ENCODE measurements around the gene SYK.

SYK gene

DNA sequence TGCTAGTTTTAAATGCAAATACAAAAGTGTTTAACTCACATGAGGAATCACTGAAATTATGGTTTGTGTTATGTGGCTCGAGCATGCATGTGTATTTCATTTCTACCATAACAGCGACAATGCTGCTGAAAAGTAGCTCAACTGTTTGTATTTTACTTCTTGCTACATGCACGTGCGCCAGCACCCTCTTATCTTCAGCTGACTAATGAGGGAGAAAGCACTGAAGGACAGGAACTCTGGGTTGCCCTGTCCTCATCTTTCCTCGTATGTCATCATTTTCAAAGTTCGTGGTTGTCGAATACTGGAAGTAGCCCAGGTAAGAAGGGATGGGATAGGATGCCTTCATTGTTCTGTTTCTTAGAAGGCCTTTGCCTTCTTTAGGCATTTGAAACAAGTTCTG is 120.3 kb downstream of the SYK start:
- no peak overlapping the region for H3K9ac ChIP-seq (ENCODE audit: low read depth in 1 of 2, low read length in 2 of 2)
- H3K27me3 ChIP-seq (ENCODE audit: control insufficient read depth in 2 of 2, insufficient read depth in 2 of 2, low read length in 2 of 2): no peaks in the 10 kb centered on the region
- no peaks in the 10 kb centered on the region for H3K9me3 ChIP-seq (ENCODE audit: control insufficient read depth in 2 of 2, low read length in 2 of 2)
- no peaks in the 10 kb centered on the region for H3K36me3 ChIP-seq (ENCODE audit: control insufficient read depth in 2 of 2, insufficient read depth in 2 of 2, low read length in 2 of 2)
- no peak overlapping the region for H3K4me3 ChIP-seq (ENCODE audit: low read length in 2 of 2)
- H3K4me1 ChIP-seq (ENCODE audit: control insufficient read depth in 2 of 2, insufficient read depth in 2 of 2, low read length in 2 of 2): no peaks in the 10 kb centered on the region
- no peak overlapping the region for H3K27ac ChIP-seq (ENCODE audit: low read depth in 2 of 2, low read length in 2 of 2)

DNA sequence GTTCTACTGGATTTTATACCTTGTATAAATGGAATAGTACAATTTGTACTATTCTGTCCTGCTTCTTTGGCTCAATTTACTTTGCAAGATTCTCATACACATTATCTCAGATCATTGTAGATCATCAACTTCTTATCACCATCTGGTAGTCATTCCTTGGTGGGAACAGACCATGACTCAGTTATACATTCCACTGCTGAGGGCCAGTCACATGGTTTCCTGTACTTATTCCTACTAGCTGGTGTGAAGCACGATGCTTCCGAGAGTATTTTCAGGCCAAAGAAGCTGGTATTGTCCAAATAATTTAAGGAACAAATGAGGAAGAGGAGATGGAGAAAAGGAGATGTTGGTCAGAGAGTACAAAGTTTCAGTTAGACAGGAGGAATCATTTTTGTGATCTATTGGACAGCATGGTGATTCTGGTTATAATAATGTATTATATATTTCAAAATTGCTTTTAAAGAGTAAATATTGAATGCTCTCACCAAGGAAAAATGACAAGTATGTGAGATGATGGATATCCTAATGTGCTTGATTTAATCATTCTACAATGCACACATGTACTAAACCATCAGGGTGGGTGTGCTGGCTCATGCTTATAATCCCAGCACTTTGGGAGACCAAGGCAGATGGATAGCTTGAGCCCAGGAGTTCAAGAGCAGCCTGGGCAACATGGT is 124.1 kb downstream of the SYK start:
- H3K4me1 ChIP-seq (ENCODE audit: control insufficient read depth in 2 of 2, insufficient read depth in 2 of 2, low read length in 2 of 2): no peaks in the 10 kb centered on the region
- no peak overlapping the region for H3K27ac ChIP-seq (ENCODE audit: low read depth in 2 of 2, low read length in 2 of 2)
- no peak overlapping the region for H3K9ac ChIP-seq (ENCODE audit: low read depth in 1 of 2, low read length in 2 of 2)
- H3K9me3 ChIP-seq (ENCODE audit: control insufficient read depth in 2 of 2, low read length in 2 of 2): no peaks in the 10 kb centered on the region
- no peak overlapping the region for H3K4me3 ChIP-seq (ENCODE audit: low read length in 2 of 2)
- no peaks in the 10 kb centered on the region for H3K36me3 ChIP-seq (ENCODE audit: control insufficient read depth in 2 of 2, insufficient read depth in 2 of 2, low read length in 2 of 2)
- H3K27me3 ChIP-seq (ENCODE audit: control insufficient read depth in 2 of 2, insufficient read depth in 2 of 2, low read length in 2 of 2): no peaks in the 10 kb centered on the region

DNA sequence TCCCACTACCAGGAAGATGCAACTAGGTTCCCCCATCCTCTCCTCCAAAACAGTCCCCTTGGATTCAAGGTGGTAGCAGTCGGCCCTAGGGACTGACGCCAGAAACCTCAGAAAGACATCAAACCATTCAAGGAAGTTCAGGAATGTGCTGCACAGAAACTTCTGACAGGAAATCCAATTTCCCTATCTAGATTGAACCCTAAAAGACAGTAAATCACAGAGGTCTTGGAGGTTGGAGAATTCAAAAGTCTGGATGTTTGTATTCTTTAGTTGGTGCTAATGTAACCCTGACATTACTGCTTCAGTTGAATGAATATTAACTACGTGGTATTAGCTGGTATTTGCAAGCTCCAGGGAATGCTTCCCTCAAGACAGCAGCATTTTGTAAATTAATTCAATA is 125.3 kb downstream of the SYK start:
- H3K27ac ChIP-seq (ENCODE audit: low read depth in 2 of 2, low read length in 2 of 2): no peak overlapping the region
- no peaks in the 10 kb centered on the region for H3K36me3 ChIP-seq (ENCODE audit: control insufficient read depth in 2 of 2, insufficient read depth in 2 of 2, low read length in 2 of 2)
- H3K9ac ChIP-seq (ENCODE audit: low read depth in 1 of 2, low read length in 2 of 2): no peak overlapping the region
- no peaks in the 10 kb centered on the region for H3K27me3 ChIP-seq (ENCODE audit: control insufficient read depth in 2 of 2, insufficient read depth in 2 of 2, low read length in 2 of 2)
- no peaks in the 10 kb centered on the region for H3K9me3 ChIP-seq (ENCODE audit: control insufficient read depth in 2 of 2, low read length in 2 of 2)
- H3K4me3 ChIP-seq (ENCODE audit: low read length in 2 of 2): no peak overlapping the region
- no peaks in the 10 kb centered on the region for H3K4me1 ChIP-seq (ENCODE audit: control insufficient read depth in 2 of 2, insufficient read depth in 2 of 2, low read length in 2 of 2)

DNA sequence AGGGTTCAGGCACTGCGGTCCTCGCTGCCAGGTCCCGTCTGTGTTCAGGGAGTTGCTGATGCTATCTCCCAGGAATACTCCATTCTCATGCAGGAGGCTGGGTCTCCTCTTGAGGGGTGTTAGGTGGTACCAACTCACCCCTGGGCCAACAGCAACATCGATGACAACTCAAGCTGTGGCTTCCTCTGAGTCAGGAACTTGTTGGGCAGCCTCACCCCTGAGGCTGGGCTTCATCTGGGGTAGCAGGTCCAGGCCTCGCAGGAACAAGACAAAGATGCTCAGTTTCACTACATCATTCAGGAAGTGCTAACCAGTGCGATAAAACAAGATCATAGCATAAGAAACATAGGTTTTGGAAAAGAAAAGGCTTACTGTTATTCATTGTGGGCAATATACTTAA is 125.9 kb downstream of the SYK start:
- Histone ChIP-seq H3K9me3 (ENCODE audit: control insufficient read depth in 2 of 2, low read length in 2 of 2) (no peaks in the 10 kb centered on the region), H3K27me3 (ENCODE audit: control insufficient read depth in 2 of 2, insufficient read depth in 2 of 2, low read length in 2 of 2) (no peaks in the 10 kb centered on the region), H3K36me3 (ENCODE audit: control insufficient read depth in 2 of 2, insufficient read depth in 2 of 2, low read length in 2 of 2) (no peaks in the 10 kb centered on the region), H3K4me3 (ENCODE audit: low read length in 2 of 2) (no peak overlapping the region), H3K27ac (ENCODE audit: low read depth in 2 of 2, low read length in 2 of 2) (no peak overlapping the region), H3K4me1 (ENCODE audit: control insufficient read depth in 2 of 2, insufficient read depth in 2 of 2, low read length in 2 of 2) (no peaks in the 10 kb centered on the region), H3K9ac (ENCODE audit: low read depth in 1 of 2, low read length in 2 of 2) (no peak overlapping the region)

DNA sequence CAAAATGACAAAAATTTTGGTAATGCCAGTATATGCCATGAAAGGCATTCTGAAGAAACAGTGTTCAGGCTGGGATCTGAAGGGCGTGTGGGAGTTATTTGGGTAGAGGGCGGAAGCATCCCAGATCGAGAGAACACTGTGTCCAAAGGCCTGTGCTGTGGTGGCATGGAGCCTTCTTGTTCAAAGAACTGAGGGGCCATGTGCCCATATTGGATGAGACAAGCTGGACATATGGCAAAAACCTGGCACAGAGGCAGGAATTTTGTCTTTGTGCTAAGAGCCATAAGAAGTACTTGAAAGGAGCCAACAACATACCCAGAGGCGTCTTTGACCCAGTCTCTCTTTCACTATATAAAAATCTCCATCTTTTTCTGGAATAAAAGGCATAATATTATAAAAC is 128.0 kb downstream of the SYK start:
- Histone ChIP-seq H3K36me3 (ENCODE audit: control insufficient read depth in 2 of 2, insufficient read depth in 2 of 2, low read length in 2 of 2) (no peaks in the 10 kb centered on the region), H3K27ac (ENCODE audit: low read depth in 2 of 2, low read length in 2 of 2) (no peak overlapping the region), H3K4me1 (ENCODE audit: control insufficient read depth in 2 of 2, insufficient read depth in 2 of 2, low read length in 2 of 2) (no peaks in the 10 kb centered on the region), H3K9ac (ENCODE audit: low read depth in 1 of 2, low read length in 2 of 2) (no peak overlapping the region), H3K4me3 (ENCODE audit: low read length in 2 of 2) (no peak overlapping the region), H3K9me3 (ENCODE audit: control insufficient read depth in 2 of 2, low read length in 2 of 2) (no peaks in the 10 kb centered on the region), H3K27me3 (ENCODE audit: control insufficient read depth in 2 of 2, insufficient read depth in 2 of 2, low read length in 2 of 2) (no peaks in the 10 kb centered on the region)

DNA sequence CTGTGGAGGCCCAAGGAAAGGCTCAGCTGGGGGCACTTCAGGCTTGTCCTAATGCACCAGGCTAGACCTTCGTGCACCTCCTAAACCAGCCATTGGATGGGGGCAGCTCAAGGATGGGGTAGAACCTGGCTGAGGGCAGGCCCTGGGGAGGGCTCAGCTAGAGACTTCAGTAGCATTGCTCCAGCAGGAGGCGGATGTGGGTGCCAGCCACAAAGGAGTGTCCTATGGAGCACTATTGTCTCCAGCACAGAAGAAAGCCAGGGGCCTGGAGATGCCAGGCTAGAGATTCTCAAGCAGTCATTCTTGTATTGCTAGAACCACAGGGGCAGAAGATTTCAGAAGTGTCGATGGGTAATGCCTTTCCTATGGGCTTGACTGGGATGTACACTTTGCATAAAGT is 131.8 kb downstream of the SYK start:
- Histone ChIP-seq H3K27ac (ENCODE audit: low read depth in 2 of 2, low read length in 2 of 2) (peak overlapping the region in 1 of 2 donors; percentile 62), H3K9me3 (ENCODE audit: control insufficient read depth in 2 of 2, low read length in 2 of 2) (no peaks in the 10 kb centered on the region), H3K4me3 (ENCODE audit: low read length in 2 of 2) (no peak overlapping the region), H3K4me1 (ENCODE audit: control insufficient read depth in 2 of 2, insufficient read depth in 2 of 2, low read length in 2 of 2) (no peaks in the 10 kb centered on the region), H3K27me3 (ENCODE audit: control insufficient read depth in 2 of 2, insufficient read depth in 2 of 2, low read length in 2 of 2) (no peaks in the 10 kb centered on the region), H3K9ac (ENCODE audit: low read depth in 1 of 2, low read length in 2 of 2) (no peak overlapping the region), H3K36me3 (ENCODE audit: control insufficient read depth in 2 of 2, insufficient read depth in 2 of 2, low read length in 2 of 2) (no peaks in the 10 kb centered on the region)

DNA sequence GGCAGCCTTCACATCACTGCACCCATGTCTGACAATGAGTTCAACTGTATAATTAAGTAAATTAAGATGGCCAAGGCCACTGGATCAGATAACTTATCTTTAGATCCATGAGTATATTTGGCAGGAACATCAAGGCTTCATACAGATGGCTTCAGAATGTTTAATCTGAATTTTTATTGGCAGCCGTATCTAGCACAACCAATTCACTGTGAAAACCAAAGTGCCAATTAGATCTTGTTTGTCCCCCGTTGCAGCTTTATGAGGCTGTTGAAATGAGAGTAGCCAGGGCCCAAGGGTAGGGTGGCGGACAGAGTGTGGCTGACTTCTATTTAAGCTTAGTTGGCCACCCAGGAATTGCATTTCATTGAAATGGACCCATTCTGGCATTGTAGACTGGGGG is 137.7 kb downstream of the SYK start:
- Histone ChIP-seq H3K36me3 (ENCODE audit: control insufficient read depth in 2 of 2, insufficient read depth in 2 of 2, low read length in 2 of 2) (no peaks in the 10 kb centered on the region), H3K9me3 (ENCODE audit: control insufficient read depth in 2 of 2, low read length in 2 of 2) (no peaks in the 10 kb centered on the region), H3K27ac (ENCODE audit: low read depth in 2 of 2, low read length in 2 of 2) (no peak overlapping the region), H3K27me3 (ENCODE audit: control insufficient read depth in 2 of 2, insufficient read depth in 2 of 2, low read length in 2 of 2) (no peaks in the 10 kb centered on the region), H3K9ac (ENCODE audit: low read depth in 1 of 2, low read length in 2 of 2) (no peak overlapping the region), H3K4me1 (ENCODE audit: control insufficient read depth in 2 of 2, insufficient read depth in 2 of 2, low read length in 2 of 2) (peaks cover 0 to 4% of the 10 kb centered on the region in 2 donors), H3K4me3 (ENCODE audit: low read length in 2 of 2) (no peak overlapping the region)

DNA sequence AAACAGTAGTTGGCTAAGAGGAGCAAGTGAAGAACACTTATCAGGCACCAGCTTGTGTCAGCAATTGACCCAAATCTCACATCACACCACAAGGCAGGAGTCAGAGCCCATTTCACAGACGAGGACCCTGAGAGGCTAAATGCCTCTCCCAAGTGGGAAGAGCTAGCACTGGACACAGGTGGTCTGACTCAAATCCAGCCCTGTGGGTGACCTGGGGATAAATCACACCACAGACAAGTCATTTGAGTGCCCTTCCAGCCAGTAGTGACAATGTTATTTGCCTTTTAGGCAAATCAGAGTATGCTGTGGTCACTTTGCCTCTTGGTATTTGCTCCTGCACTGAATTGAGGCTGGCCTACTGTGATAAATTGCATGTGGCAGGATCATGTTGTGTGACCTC is 138.7 kb downstream of the SYK start:
- no peak overlapping the region for H3K27ac ChIP-seq (ENCODE audit: low read depth in 2 of 2, low read length in 2 of 2)
- no peaks in the 10 kb centered on the region for H3K36me3 ChIP-seq (ENCODE audit: control insufficient read depth in 2 of 2, insufficient read depth in 2 of 2, low read length in 2 of 2)
- H3K4me1 ChIP-seq (ENCODE audit: control insufficient read depth in 2 of 2, insufficient read depth in 2 of 2, low read length in 2 of 2): peaks cover 0 to 4% of the 10 kb centered on the region in 2 donors
- H3K27me3 ChIP-seq (ENCODE audit: control insufficient read depth in 2 of 2, insufficient read depth in 2 of 2, low read length in 2 of 2): no peaks in the 10 kb centered on the region
- H3K9ac ChIP-seq (ENCODE audit: low read depth in 1 of 2, low read length in 2 of 2): no peak overlapping the region
- no peak overlapping the region for H3K4me3 ChIP-seq (ENCODE audit: low read length in 2 of 2)
- no peaks in the 10 kb centered on the region for H3K9me3 ChIP-seq (ENCODE audit: control insufficient read depth in 2 of 2, low read length in 2 of 2)

DNA sequence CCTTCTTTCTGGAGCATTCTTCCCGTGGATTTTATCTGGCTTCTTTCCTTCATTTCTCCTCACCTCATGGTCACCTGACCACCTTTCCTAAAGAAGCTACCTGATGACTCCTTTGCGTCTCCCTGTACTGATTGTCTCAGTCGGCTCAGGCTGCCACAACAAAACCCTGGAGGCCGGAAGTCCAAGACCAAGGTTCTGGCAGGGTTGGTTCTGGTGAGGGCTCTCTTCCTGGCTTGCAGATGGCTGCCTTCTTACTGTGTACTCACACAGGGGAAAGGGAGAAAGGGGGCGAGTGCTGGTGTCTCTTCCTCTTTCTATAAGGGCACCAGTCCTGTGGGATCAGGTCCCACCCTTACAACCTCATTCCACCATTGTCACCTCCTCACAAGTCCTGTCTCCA is 140.0 kb downstream of the SYK start:
- H3K4me1 ChIP-seq (ENCODE audit: control insufficient read depth in 2 of 2, insufficient read depth in 2 of 2, low read length in 2 of 2): peaks cover 0 to 4% of the 10 kb centered on the region in 2 donors
- H3K27ac ChIP-seq (ENCODE audit: low read depth in 2 of 2, low read length in 2 of 2): peak overlapping the region; percentile 5 to 63
- no peak overlapping the region for H3K4me3 ChIP-seq (ENCODE audit: low read length in 2 of 2)
- H3K9ac ChIP-seq (ENCODE audit: low read depth in 1 of 2, low read length in 2 of 2): no peak overlapping the region
- H3K27me3 ChIP-seq (ENCODE audit: control insufficient read depth in 2 of 2, insufficient read depth in 2 of 2, low read length in 2 of 2): no peaks in the 10 kb centered on the region
- H3K9me3 ChIP-seq (ENCODE audit: control insufficient read depth in 2 of 2, low read length in 2 of 2): no peaks in the 10 kb centered on the region
- H3K36me3 ChIP-seq (ENCODE audit: control insufficient read depth in 2 of 2, insufficient read depth in 2 of 2, low read length in 2 of 2): no peaks in the 10 kb centered on the region

DNA sequence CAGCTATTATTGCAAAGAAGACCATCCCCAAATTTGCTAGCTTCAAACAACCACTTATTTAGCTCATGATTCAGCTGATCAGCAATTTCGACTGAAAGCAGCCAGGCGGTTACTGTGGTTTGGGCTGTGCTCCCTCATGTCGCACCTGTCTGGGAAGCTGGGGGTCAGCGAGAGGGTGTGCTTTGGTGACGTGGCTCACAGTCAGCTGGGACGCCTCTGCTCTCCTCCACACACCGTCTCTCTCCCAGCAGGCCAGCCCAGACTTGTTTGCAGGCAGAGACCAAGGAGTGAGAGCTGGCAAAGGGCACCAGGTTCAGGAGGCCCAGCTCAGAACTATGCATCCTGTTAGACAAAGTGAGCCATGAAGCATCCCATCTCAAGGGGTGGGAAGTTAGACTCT is 140.9 kb downstream of the SYK start:
- H3K4me1 ChIP-seq (ENCODE audit: control insufficient read depth in 2 of 2, insufficient read depth in 2 of 2, low read length in 2 of 2): peaks cover 4 to 5% of the 10 kb centered on the region in 2 donors

DNA sequence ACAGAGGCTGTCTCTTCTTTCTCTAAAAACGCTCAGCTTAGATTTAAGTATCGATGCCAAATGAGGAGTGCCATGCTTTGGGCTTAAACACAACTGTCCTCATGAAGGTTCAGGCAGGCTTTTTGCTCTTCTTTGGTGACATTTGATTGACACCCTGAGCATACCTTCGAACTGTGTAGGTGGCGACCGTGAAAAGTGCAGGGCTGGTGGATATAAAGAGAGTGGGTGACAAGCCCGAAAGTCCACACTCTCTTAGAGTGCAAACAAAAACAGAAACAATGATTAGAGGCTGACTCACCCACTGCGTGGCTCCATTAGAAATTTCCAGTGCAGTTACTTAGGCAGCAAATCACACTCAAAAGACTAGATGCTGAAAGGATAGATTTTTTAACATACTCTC is 141.7 kb downstream of the SYK start:
- Histone ChIP-seq H3K4me3 (ENCODE audit: low read length in 2 of 2) (no peak overlapping the region), H3K9ac (ENCODE audit: low read depth in 1 of 2, low read length in 2 of 2) (no peak overlapping the region), H3K9me3 (ENCODE audit: control insufficient read depth in 2 of 2, low read length in 2 of 2) (no peaks in the 10 kb centered on the region), H3K4me1 (ENCODE audit: control insufficient read depth in 2 of 2, insufficient read depth in 2 of 2, low read length in 2 of 2) (peaks cover 9% of the 10 kb centered on the region in 2 donors), H3K36me3 (ENCODE audit: control insufficient read depth in 2 of 2, insufficient read depth in 2 of 2, low read length in 2 of 2) (no peaks in the 10 kb centered on the region), H3K27ac (ENCODE audit: low read depth in 2 of 2, low read length in 2 of 2) (peak overlapping the region; percentile 43 to 52), H3K27me3 (ENCODE audit: control insufficient read depth in 2 of 2, insufficient read depth in 2 of 2, low read length in 2 of 2) (no peaks in the 10 kb centered on the region)

More for the DNA sequence above, 140.9 kb downstream of the SYK start:
- no peak overlapping the region for H3K9ac ChIP-seq (ENCODE audit: low read depth in 1 of 2, low read length in 2 of 2)
- peak overlapping the region; percentile 43 to 52 for H3K27ac ChIP-seq (ENCODE audit: low read depth in 2 of 2, low read length in 2 of 2)
- H3K4me3 ChIP-seq (ENCODE audit: low read length in 2 of 2): no peak overlapping the region
- H3K9me3 ChIP-seq (ENCODE audit: control insufficient read depth in 2 of 2, low read length in 2 of 2): no peaks in the 10 kb centered on the region
- H3K27me3 ChIP-seq (ENCODE audit: control insufficient read depth in 2 of 2, insufficient read depth in 2 of 2, low read length in 2 of 2): no peaks in the 10 kb centered on the region
- H3K36me3 ChIP-seq (ENCODE audit: control insufficient read depth in 2 of 2, insufficient read depth in 2 of 2, low read length in 2 of 2): no peaks in the 10 kb centered on the region
